ENCODE measurements around the gene SKIDA1. TPM values are rescaled to one million over a fixed set of nuclear protein-coding genes. Genes with fewer than 3 reads are reported as not detected.

SKIDA1 gene
- total RNA-seq, 1 donor = 0.36 TPM

DNA sequence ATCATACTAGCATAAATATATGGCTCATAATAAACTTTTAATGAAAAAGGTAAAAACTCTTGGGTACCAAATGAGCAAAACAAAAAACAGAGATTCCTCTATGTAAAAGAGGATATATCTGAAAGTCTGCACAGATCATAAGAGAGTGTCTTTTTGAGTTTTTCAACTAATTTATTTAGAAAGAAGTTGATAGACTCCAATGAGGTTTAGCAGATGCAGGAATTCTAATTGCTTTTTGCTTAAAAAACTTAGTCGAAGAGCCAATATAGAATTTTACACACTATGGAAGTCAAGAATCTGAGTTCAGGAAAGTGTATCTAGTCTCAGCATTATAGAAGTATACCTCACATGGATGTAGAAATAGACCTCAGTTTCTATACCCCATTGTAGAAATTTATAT lies 5.2 kb upstream of the SKIDA1 start:
- Histone ChIP-seq H3K4me1 (ENCODE audit: insufficient read depth, low read length) (peaks cover 19% of the 10 kb centered on the region), H3K27ac (ENCODE audit: low read depth, low read length) (no peak overlapping the region), H3K9me3 (ENCODE audit: low read depth, low read length) (no peaks in the 10 kb centered on the region), H2AFZ (ENCODE audit: low read length) (no peak overlapping the region), H3K4me2 (ENCODE audit: insufficient read depth, low read length) (no peak overlapping the region), H3K36me3 (ENCODE audit: insufficient read depth, low read length) (no peaks in the 10 kb centered on the region), H3K79me2 (ENCODE audit: insufficient read depth, low read length) (peaks cover 8% of the 10 kb centered on the region), H3K4me3 (ENCODE audit: insufficient read depth, low read length) (no peak overlapping the region), H4K20me1 (ENCODE audit: insufficient read depth, low read length) (peaks cover 4% of the 10 kb centered on the region), H3K27me3 (ENCODE audit: insufficient read depth, low read length) (no peaks in the 10 kb centered on the region)
- TF ChIP-seq, protein P1, sequence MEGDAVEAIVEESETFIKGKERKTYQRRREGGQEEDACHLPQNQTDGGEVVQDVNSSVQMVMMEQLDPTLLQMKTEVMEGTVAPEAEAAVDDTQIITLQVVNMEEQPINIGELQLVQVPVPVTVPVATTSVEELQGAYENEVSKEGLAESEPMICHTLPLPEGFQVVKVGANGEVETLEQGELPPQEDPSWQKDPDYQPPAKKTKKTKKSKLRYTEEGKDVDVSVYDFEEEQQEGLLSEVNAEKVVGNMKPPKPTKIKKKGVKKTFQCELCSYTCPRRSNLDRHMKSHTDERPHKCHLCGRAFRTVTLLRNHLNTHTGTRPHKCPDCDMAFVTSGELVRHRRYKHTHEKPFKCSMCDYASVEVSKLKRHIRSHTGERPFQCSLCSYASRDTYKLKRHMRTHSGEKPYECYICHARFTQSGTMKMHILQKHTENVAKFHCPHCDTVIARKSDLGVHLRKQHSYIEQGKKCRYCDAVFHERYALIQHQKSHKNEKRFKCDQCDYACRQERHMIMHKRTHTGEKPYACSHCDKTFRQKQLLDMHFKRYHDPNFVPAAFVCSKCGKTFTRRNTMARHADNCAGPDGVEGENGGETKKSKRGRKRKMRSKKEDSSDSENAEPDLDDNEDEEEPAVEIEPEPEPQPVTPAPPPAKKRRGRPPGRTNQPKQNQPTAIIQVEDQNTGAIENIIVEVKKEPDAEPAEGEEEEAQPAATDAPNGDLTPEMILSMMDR (IDR thresholded peaks at IDR 0.05; ENCODE audit: extremely low read depth, low read depth, low read length) = no peak
- no peak for DNase-seq (ENCODE audit: insufficient read length, low spot score, missing footprints)

DNA sequence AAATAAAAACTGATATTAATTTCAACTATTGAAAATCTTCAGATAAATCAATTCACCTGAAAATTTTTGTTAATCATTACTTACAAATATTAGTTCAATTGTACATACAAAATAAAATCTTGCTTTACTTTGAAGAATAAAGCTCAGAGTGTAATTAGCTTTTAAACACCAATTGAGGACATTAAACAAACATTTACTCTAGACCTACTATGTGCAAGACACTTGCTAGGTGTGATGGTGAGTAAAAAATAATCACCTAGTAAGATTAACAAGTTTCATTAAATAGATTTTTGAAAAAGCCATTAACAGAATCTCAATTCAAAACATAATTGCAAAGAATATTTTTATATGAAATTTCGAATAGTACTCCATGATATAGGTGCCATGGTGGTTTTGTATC lies 4.7 kb upstream of the SKIDA1 start:
- no peaks in the 10 kb centered on the region for H3K27me3 ChIP-seq (ENCODE audit: insufficient read depth, low read length)
- H4K20me1 ChIP-seq (ENCODE audit: insufficient read depth, low read length) = no peaks in the 10 kb centered on the region
- DNase-seq (ENCODE audit: insufficient read length, low spot score, missing footprints) = no peak
- no peaks in the 10 kb centered on the region for H3K9me3 ChIP-seq (ENCODE audit: low read depth, low read length)
- H3K4me2 ChIP-seq (ENCODE audit: insufficient read depth, low read length) = no peak overlapping the region
- H3K4me1 ChIP-seq (ENCODE audit: insufficient read depth, low read length) = peaks cover 16% of the 10 kb centered on the region
- TF ChIP-seq, protein P1 (IDR thresholded peaks at IDR 0.05; ENCODE audit: extremely low read depth, low read depth, low read length) = no peak
- no peak overlapping the region for H3K27ac ChIP-seq (ENCODE audit: low read depth, low read length)
- no peaks in the 10 kb centered on the region for H3K36me3 ChIP-seq (ENCODE audit: insufficient read depth, low read length)
- H3K79me2 ChIP-seq (ENCODE audit: insufficient read depth, low read length) = peaks cover 3% of the 10 kb centered on the region
- H3K4me3 ChIP-seq (ENCODE audit: insufficient read depth, low read length) = no peak overlapping the region
- no peak overlapping the region for H2AFZ ChIP-seq (ENCODE audit: low read length)

DNA sequence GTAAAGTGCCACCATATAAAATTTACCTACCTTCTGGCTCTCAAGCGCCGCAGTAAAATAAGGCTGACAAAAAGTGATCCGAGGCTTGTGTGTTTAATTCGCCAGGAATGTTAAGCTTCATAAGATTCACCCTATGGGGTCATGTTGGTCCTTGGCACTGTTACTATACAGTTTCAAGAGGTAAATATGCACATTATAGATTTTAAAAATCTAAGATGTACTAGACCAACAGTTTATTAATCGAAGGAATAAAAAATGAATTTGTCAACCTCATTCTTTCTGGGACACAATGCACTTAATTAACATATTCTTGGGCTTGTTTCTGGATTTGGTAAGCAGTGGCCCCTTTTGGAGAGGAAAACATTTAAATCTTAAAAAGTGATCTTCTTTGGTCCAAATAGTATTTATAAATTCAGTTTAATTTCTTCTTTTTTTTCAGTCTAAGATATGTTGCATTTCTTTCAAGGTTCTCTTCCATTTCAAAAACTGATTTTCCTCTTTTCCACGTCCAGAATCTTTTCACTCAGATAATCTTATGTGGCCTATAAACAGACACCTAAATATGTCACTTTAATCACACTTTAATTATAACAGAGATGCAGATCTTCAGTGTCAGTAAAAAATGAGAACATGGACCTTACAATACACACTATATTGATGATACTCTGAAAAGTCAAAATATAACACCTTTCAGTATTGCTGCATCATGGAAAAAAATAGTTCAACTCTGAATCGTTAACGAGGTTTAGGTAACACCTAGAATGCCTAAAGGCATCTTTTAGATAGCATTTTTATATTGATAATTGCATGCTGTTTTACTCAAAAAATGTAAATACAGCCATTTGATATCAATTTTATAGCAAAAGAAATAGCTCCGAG lies 3.8 kb upstream of the SKIDA1 start:
- Histone ChIP-seq H3K4me3 (ENCODE audit: insufficient read depth, low read length) (no peak overlapping the region), H4K20me1 (ENCODE audit: insufficient read depth, low read length) (no peaks in the 10 kb centered on the region), H3K36me3 (ENCODE audit: insufficient read depth, low read length) (no peaks in the 10 kb centered on the region), H2AFZ (ENCODE audit: low read length) (no peak overlapping the region), H3K79me2 (ENCODE audit: insufficient read depth, low read length) (no peaks in the 10 kb centered on the region), H3K9me3 (ENCODE audit: low read depth, low read length) (no peaks in the 10 kb centered on the region), H3K27me3 (ENCODE audit: insufficient read depth, low read length) (no peaks in the 10 kb centered on the region), H3K4me1 (ENCODE audit: insufficient read depth, low read length) (peaks cover 16% of the 10 kb centered on the region), H3K4me2 (ENCODE audit: insufficient read depth, low read length) (peak overlapping the region; percentile 92), H3K27ac (ENCODE audit: low read depth, low read length) (no peak overlapping the region)
- DNase-seq (ENCODE audit: insufficient read length, low spot score, missing footprints) = peak; percentile 36
- TF ChIP-seq, protein P1 (IDR thresholded peaks at IDR 0.05; ENCODE audit: extremely low read depth, low read depth, low read length) = no peak

DNA sequence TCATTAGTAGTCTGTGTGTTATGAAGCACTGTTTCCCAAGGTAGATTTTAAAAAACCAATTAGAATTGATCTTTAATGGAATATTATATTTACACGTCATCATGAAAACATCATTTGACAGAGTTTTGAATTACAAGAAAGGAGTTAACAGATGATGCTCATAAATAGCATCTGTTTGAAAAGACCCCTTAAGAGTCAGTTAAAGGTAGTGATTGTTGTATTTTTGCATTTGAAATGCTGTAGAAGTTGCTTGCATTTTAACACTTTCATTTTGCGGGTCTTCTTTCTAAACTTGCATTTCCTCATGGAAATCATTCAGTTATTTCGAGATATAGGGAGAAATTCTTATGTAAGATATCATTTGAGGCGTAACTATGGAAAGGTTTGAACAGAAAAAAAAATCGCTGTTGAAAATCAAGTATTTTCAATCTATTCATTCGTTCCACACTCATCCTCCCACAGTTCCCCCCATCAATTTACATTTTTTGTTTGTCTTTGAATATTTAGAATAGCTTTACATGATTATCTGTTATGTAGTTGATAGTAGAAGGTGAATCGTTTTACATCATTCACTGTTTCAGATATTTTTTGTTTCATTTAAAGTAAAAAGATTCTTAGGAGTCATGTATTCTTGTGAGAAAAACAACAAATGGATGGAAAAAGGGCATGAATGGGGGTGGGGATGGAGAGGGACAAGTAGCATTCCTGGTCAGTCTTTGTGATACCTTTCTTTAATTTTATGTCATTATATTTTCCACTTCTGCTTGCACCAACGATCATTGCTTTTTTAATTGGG lies 3.0 kb upstream of the SKIDA1 start:
- Histone ChIP-seq H3K27me3 (ENCODE audit: insufficient read depth, low read length) (no peaks in the 10 kb centered on the region), H3K4me2 (ENCODE audit: insufficient read depth, low read length) (peak overlapping the region; percentile 92), H3K79me2 (ENCODE audit: insufficient read depth, low read length) (no peaks in the 10 kb centered on the region), H3K4me1 (ENCODE audit: insufficient read depth, low read length) (peaks cover 15% of the 10 kb centered on the region), H3K36me3 (ENCODE audit: insufficient read depth, low read length) (no peaks in the 10 kb centered on the region), H3K27ac (ENCODE audit: low read depth, low read length) (peak overlapping the region; percentile 64), H3K9me3 (ENCODE audit: low read depth, low read length) (no peaks in the 10 kb centered on the region), H2AFZ (ENCODE audit: low read length) (peak overlapping the region; percentile 77), H4K20me1 (ENCODE audit: insufficient read depth, low read length) (no peaks in the 10 kb centered on the region), H3K4me3 (ENCODE audit: insufficient read depth, low read length) (peak overlapping the region; percentile 82)
- no peak for DNase-seq (ENCODE audit: insufficient read length, low spot score, missing footprints)
- TF ChIP-seq, protein P1 (IDR thresholded peaks at IDR 0.05; ENCODE audit: extremely low read depth, low read depth, low read length) = no peak
